HepG2 (cell line): ENCODE data around the gene ZNF575. TPM values are rescaled to one million over a fixed set of nuclear protein-coding genes. Genes with fewer than 3 reads are reported as not detected.
"Not testable (repeated sequence)": the region's sequence is repeated elsewhere in the genome, so short reads cannot be mapped to it uniquely, and the experiment has no call there.

Experiments used
- ATAC-seq: fragments of 200-7000 bp; cut with Tn5 transposase; 3 replicates; pipeline ENCODE4 v1.9.1; 2020; ENCODE audit warnings: mild to moderate bottlenecking, moderate library complexity
- BruUV-seq: library from RNA; stranded (reverse); fragments of 400-500 nt; replicated peaks from 2 replicates; lab custom pipeline; 2021; lab: Mats Ljungman, UMichigan
- CTCF ChIA-PET: fragments of 300-600 bp; formaldehyde crosslinking; extraction: SDS; loops from one replicate; lab custom pipeline; 2021; ENCODE audit warnings: low total read pairs, inconsistent platforms, low intra/inter-chr PET ratio; lab: Yijun Ruan, JAX
- POLR2A ChIA-PET: fragments of 350-600 bp; sonication (Branson Sonifier 250); formaldehyde crosslinking; loops from one replicate; lab custom pipeline; 2020; ENCODE audit warnings: antibody characterized with exemption, inconsistent platforms; lab: Yijun Ruan, JAX
- DNase-seq: peaks from one replicate; pipeline ENCODE4 v3.0.0-alpha.2; 2015; ENCODE audit warnings: low spot score
- FAIRE-seq: peaks from 3 replicates; lab custom pipeline; 2011; peaks lifted over from hg19 to GRCh38; lab: Jason Lieb, UNC
- H2AFZ ChIP-seq: one replicate; pipeline ENCODE4 v1.6.1; 2011; ENCODE audit warnings: low read length, inconsistent platforms
- H3K27ac ChIP-seq: fragments of 300-600 bp; 3 replicates; pipeline ENCODE4 v1.8.0; 2011; ENCODE audit warnings: mixed run types, mild to moderate bottlenecking, mixed read lengths, low read length, inconsistent platforms; ENCODE audit not compliant: insufficient read depth; ENCODE audit errors: extremely low read length
- H3K27me3 ChIP-seq, 2 experiments: fragments of 200-600 bp in 1 of 2; 2 replicates in 1 of 2; 3 replicates in 1 of 2; pipeline versions ENCODE4 v1.6.0 to v1.8.0; 2011; ENCODE audit warnings: low read length in 2 of 2, mild to moderate bottlenecking in 2 of 2, moderate library complexity in 2 of 2, inconsistent platforms in 1 of 2; ENCODE audit not compliant: insufficient read depth in 2 of 2, control insufficient read depth in 1 of 2
- H3K36me3 ChIP-seq, 2 experiments: fragments of 200-600 bp in 1 of 2; replicated peaks in 1 of 2; 2 replicates in 1 of 2; 3 replicates in 1 of 2; pipeline versions ENCODE4 v1.5.1 to v1.8.0; 2011; ENCODE audit warnings: low read length in 2 of 2, inconsistent platforms in 1 of 2; ENCODE audit not compliant: insufficient read depth in 2 of 2, control insufficient read depth in 1 of 2
- H3K4me1 ChIP-seq: 2 replicates; pipeline ENCODE4 v1.5.1; 2012; ENCODE audit warnings: low read length, inconsistent platforms; ENCODE audit not compliant: insufficient read depth
- H3K4me2 ChIP-seq: 2 replicates; pipeline ENCODE4 v1.6.0; 2011; ENCODE audit warnings: low read depth, low read length, inconsistent platforms
- H3K4me3 ChIP-seq, 3 experiments: fragments of 200-600 bp in 1 of 3; sonication (generic), shearing (Covaris generic) in 1 of 3; replicated peaks in 1 of 3; 2 replicates each; pipeline ENCODE4 v1.5.1; 2011 to 2016; ENCODE audit warnings: low read length in 3 of 3, inconsistent platforms in 2 of 3, low read depth in 2 of 3, mild to moderate bottlenecking in 2 of 3, control low read depth in 1 of 3, mixed read lengths in 1 of 3; ENCODE audit not compliant: insufficient read depth in 1 of 3
- H3K79me2 ChIP-seq: one replicate; pipeline ENCODE4 v1.6.1; 2011; ENCODE audit warnings: low read length, inconsistent platforms; ENCODE audit not compliant: insufficient read depth
- H3K9ac ChIP-seq: 2 replicates; pipeline ENCODE4 v1.6.0; 2011; ENCODE audit warnings: mild to moderate bottlenecking, low read depth, low read length, inconsistent platforms; ENCODE audit not compliant: insufficient read depth
- H3K9me3 ChIP-seq: 2 replicates; pipeline ENCODE4 v1.5.1; 2012; ENCODE audit warnings: mild to moderate bottlenecking, low read length
- H4K20me1 ChIP-seq: 2 replicates; pipeline ENCODE4 v1.6.0; 2011; ENCODE audit warnings: inconsistent platforms, mild to moderate bottlenecking, low read length, moderate library complexity; ENCODE audit not compliant: insufficient read depth
- CERS6 ChIP-seq: sonication (generic); formaldehyde crosslinking; IDR thresholded peaks from 2 replicates; pipeline ENCODE4 v1.5.0; 2020; ENCODE audit warnings: missing genetic modification reagents
- FOSL1 ChIP-seq: sonication (generic); formaldehyde crosslinking; IDR thresholded peaks from 2 replicates; pipeline ENCODE4 v1.9.0; 2021; ENCODE audit warnings: missing genetic modification reagents, borderline replicate concordance
- GABPB1 ChIP-seq: IDR thresholded peaks from 2 replicates; pipeline ENCODE4 v1.6.1; 2016; ENCODE audit warnings: mild to moderate bottlenecking, missing genetic modification reagents, moderate library complexity, missing compliant biosample characterization
- HNF1B ChIP-seq: sonication (generic); formaldehyde crosslinking; IDR thresholded peaks from 2 replicates; pipeline ENCODE4 v1.5.1; 2020; ENCODE audit warnings: mild to moderate bottlenecking, moderate library complexity, missing genetic modification reagents
- KAT8 ChIP-seq: IDR thresholded peaks from 2 replicates; pipeline ENCODE4 v1.6.1; 2016; ENCODE audit warnings: missing genetic modification reagents, missing compliant biosample characterization
- KLF12 ChIP-seq: sonication (generic); formaldehyde crosslinking; IDR thresholded peaks from 2 replicates; pipeline ENCODE4 v1.4.0; 2020; ENCODE audit warnings: missing genetic modification reagents, borderline replicate concordance
- RFX5 ChIP-seq: IDR thresholded peaks from 2 replicates; pipeline ENCODE4 v1.6.1; 2011; ENCODE audit warnings: low read depth, low read length, improper control_type of control experiment
- WGBS: methylation state at CpG from one replicate; pipeline ENCODE4 v1.1.6; 2017; ENCODE audit warnings: low lambda C conversion rate; 5-methylcytosine and 5-hydroxymethylcytosine counted together
- in situ Hi-C: cut with HindIII; loops from 2 replicates; pipeline ENCODE4 v1.10.0; 2017; ENCODE audit warnings: low pct_unique_long_range_greater_than_20kb; ENCODE audit not compliant: extremely low pct_ligation_motif_present
- intact Hi-C: fragments of 100-400 bp; cut with micrococcal nuclease; formaldehyde crosslinking; loops from one replicate; pipeline ENCODE4 v1.10.0; 2022; ENCODE audit not compliant: unreplicated experiment
- polyA plus RNA-seq, 8 experiments: library from polyadenylated mRNA; depleted of rRNA in 3 of 8; stranded (reverse) in 7 of 8; unstranded in 1 of 8; fragments of >200 nt; fragmentation: Illumina TruSeq in 4 of 8; extraction: Trizol in 4 of 8; gene quantifications; 2 replicates each; pipeline versions ENCODE4 v1.2.1 to v1.2.3, GENCODE V29; 2011 to 2016; ENCODE audit warnings: low read depth in 4 of 8, missing spikeins in 1 of 8, mixed read lengths in 1 of 8; ENCODE audit not compliant: insufficient read depth in 1 of 8
- total RNA-seq, 5 experiments: library from RNA; depleted of rRNA; stranded (reverse); fragments of >200 nt; fragmentation: Illumina TruSeq; extraction: Trizol; gene quantifications; 2 replicates each; pipeline ENCODE4 v1.2.3, GENCODE V29; 2016; ENCODE audit warnings: low read depth in 1 of 5

The ZNF575 gene
- total and polyA plus RNA-seq, 2 of the 13 experiments (the other 11 are each of a cell fraction or from before 2014, with no cell fraction given) = 0.17 to 0.27 TPM

- TF ChIP-seq GABPB1 = no peak
- no peak for TF ChIP-seq KAT8 (CRISPR knock-in tag)
- no peak for TF ChIP-seq KLF12 (CRISPR knock-in tag)
- TF ChIP-seq CERS6 (CRISPR knock-in tag) = no peak
- no peak for TF ChIP-seq FOSL1 (CRISPR knock-in tag)
- no peak for TF ChIP-seq RFX5
- TF ChIP-seq HNF1B (CRISPR knock-in tag) = no peak
- TF ChIP-seq, all 625 proteins: peak for 0
Measured at GRCh38 chr19:43546581-43546980, 13.6 kb downstream of the ZNF575 start (continued).

- H3K79me2 ChIP-seq, H3K4me3 ChIP-seq, FAIRE-seq, CTCF ChIA-PET, H3K4me1 ChIP-seq, BruUV-seq, ATAC-seq, H2AFZ ChIP-seq, H3K9me3 ChIP-seq, intact Hi-C loops, H3K27me3 ChIP-seq, DNase-seq, POLR2A ChIA-PET, H3K4me2 ChIP-seq, in situ Hi-C loops, H4K20me1 ChIP-seq, H3K9ac ChIP-seq, H3K27ac ChIP-seq: not testable (repeated sequence)
- WGBS = 89% methylated on average over 3 of the region's 24 CpGs
- H3K36me3 ChIP-seq = peaks cover 22 to 39% of the 10 kb centered on the region in 2 experiments; a peak in 4 of 5 replicates
Measured at GRCh38 chr19:43547926-43548325, 14.9 kb downstream of the ZNF575 start.
